PC-9 (cell line): ENCODE data around the gene CS. TPM values are rescaled to one million over a fixed set of nuclear protein-coding genes. Genes with fewer than 3 reads are reported as not detected.
"Not testable (repeated sequence)": the region's sequence is repeated elsewhere in the genome, so short reads cannot be mapped to it uniquely, and the experiment has no call there.

Experiments
- BruUV-seq: library from RNA; stranded (reverse); fragments of 400-500 nt; replicated peaks from 2 replicates; lab custom pipeline; 2021; lab: Mats Ljungman, UMichigan
- CTCF ChIA-PET: fragments of 300-600 bp; sonication (Branson Sonifier 250); formaldehyde crosslinking; loops from one replicate; lab custom pipeline; 2022; ENCODE audit warnings: antibody characterized with exemption; lab: Charles Lee
- POLR2A ChIA-PET: fragments of 300-600 bp; sonication (Branson Sonifier 250); formaldehyde crosslinking; loops from one replicate; lab custom pipeline; 2022; ENCODE audit warnings: antibody characterized with exemption; ENCODE audit not compliant: unreplicated experiment; lab: Charles Lee
- DNase-seq, 2 experiments: peaks; one replicate each; pipeline versions ENCODE4 v3.0.0 to v3.0.0-alpha.2; 2015 to 2022; ENCODE audit warnings: mixed read lengths in 1 of 2
- H2AFZ ChIP-seq: fragments of 200-600 bp; sonication (generic); 2 replicates; pipeline ENCODE4 v1.8.1; 2017; ENCODE audit warnings: antibody characterized with exemption
- H3F3A ChIP-seq: fragments of 200-600 bp; sonication (generic); 2 replicates; pipeline ENCODE4 v1.8.1; 2017; ENCODE audit warnings: antibody characterized with exemption, mild to moderate bottlenecking, low read depth; ENCODE audit not compliant: insufficient read depth
- H3K27ac ChIP-seq: fragments of 200-600 bp; sonication (generic); 2 replicates; pipeline ENCODE4 v1.6.1; 2016; ENCODE audit warnings: mixed run types
- H3K27me3 ChIP-seq: fragments of 200-600 bp; sonication (generic); 2 replicates; pipeline ENCODE4 v1.6.1; 2016; ENCODE audit warnings: low read depth, mixed run types; ENCODE audit not compliant: insufficient read depth
- H3K36me3 ChIP-seq: fragments of 200-600 bp; sonication (generic); 2 replicates; pipeline ENCODE4 v1.6.1; 2016; ENCODE audit warnings: low read depth, mixed run types
- H3K4me1 ChIP-seq: fragments of 200-600 bp; sonication (generic); replicated peaks from 2 replicates; pipeline ENCODE4 v1.6.1; 2016; ENCODE audit warnings: mixed run types; ENCODE audit not compliant: insufficient read depth
- H3K4me2 ChIP-seq: fragments of 200-600 bp; sonication (generic); 2 replicates; pipeline ENCODE4 v1.6.1; 2017; ENCODE audit warnings: mixed run types
- H3K4me3 ChIP-seq: fragments of 200-600 bp; sonication (generic); 2 replicates; pipeline ENCODE4 v1.6.1; 2016; ENCODE audit warnings: mixed run types
- H3K79me2 ChIP-seq: fragments of 200-600 bp; sonication (generic); 2 replicates; pipeline ENCODE4 v1.6.1; 2017; ENCODE audit warnings: low read depth, mixed run types
- H3K9me2 ChIP-seq: fragments of 200-600 bp; sonication (generic); 2 replicates; pipeline ENCODE4 v1.8.1; 2017; ENCODE audit warnings: mild to moderate bottlenecking; ENCODE audit not compliant: insufficient read depth
- H3K9me3 ChIP-seq: fragments of 200-600 bp; sonication (generic); 2 replicates; pipeline ENCODE4 v1.8.1; 2016; ENCODE audit warnings: low read depth; ENCODE audit not compliant: insufficient read depth
- H4K20me1 ChIP-seq: fragments of 200-600 bp; sonication (generic); 2 replicates; pipeline ENCODE4 v1.8.1; 2017; ENCODE audit not compliant: insufficient read depth
- CTCF ChIP-seq: fragments of 200-600 bp; sonication (generic); conservative IDR thresholded peaks from 2 replicates; pipeline ENCODE4 v1.6.1; 2017; ENCODE audit warnings: mixed run types, antibody characterized with exemption, mild to moderate bottlenecking, moderate library complexity
- EZH2 ChIP-seq: fragments of 200-600 bp; sonication (generic); IDR thresholded peaks from 2 replicates; pipeline ENCODE4 v1.8.0; 2017; ENCODE audit warnings: antibody characterized with exemption, low read depth
- intact Hi-C: fragments of 100-400 bp; cut with micrococcal nuclease; formaldehyde crosslinking; loops from one replicate; pipeline ENCODE4 v1.10.0; 2022; ENCODE audit not compliant: unreplicated experiment
- total RNA-seq: library from RNA; stranded (reverse); gene quantifications from 2 replicates; pipeline ENCODE4 v1.2.3, GENCODE V29; 2021

The CS gene
- total RNA-seq, 1 experiment from 2014 or later = 205 TPM

GRCh38 chr12:56286044-56286830, 13.9 kb downstream of the CS start:
- Histone ChIP-seq H3K27me3 (no peaks in the 10 kb centered on the region), H3F3A (peaks cover 24% of the 10 kb centered on the region), H3K36me3 (peaks cover 26% of the 10 kb centered on the region), H3K4me2 (no peak overlapping the region), H3K27ac (no peak overlapping the region), H2AFZ (no peak overlapping the region), H3K79me2 (peaks cover 36% of the 10 kb centered on the region), H3K9me2 (no peaks in the 10 kb centered on the region), H3K4me1 (peaks cover 12% of the 10 kb centered on the region), H3K4me3 (no peak overlapping the region), H4K20me1 (peaks cover 4% of the 10 kb centered on the region; the same call in 1 of the 2 replicates), H3K9me3 (no peaks in the 10 kb centered on the region)
- POLR2A ChIA-PET = interaction anchor here (0.7 to 0.8 kb wide), 2 partner anchors 178 to 190 kb away, joined by 3 to 4 read pairs; no protein-coding TSS in a partner anchor
- intact Hi-C loops = no loop called here
- BruUV-seq = no TSS peak
- CTCF ChIA-PET = interaction anchor here (0.6 kb wide), 1 partner anchor 93 kb away, joined by 3 read pairs; no protein-coding TSS in a partner anchor
- TF ChIP-seq EZH2 (no peak), CTCF (no peak)
- DNase-seq = no peak

- H3K4me1 ChIP-seq, CTCF ChIA-PET, intact Hi-C loops, BruUV-seq, POLR2A ChIA-PET, H3K4me3 ChIP-seq, H3K9me2 ChIP-seq, H3K27me3 ChIP-seq, H3K9me3 ChIP-seq, H3K27ac ChIP-seq, H2AFZ ChIP-seq, DNase-seq, H3K4me2 ChIP-seq, H4K20me1 ChIP-seq: not testable (repeated sequence)
- Histone ChIP-seq H3K36me3 (peaks cover 21% of the 10 kb centered on the region), H3F3A (peaks cover 10% of the 10 kb centered on the region; the same call in 1 of the 2 replicates), H3K79me2 (peaks cover 18% of the 10 kb centered on the region)
These were observed 15.9 kb downstream of the CS start for GRCh38 chr12:56284263-56284662.

- POLR2A ChIA-PET = no interaction called here
- CTCF ChIA-PET = no interaction called here
These were observed 17.6 kb downstream of the CS start for GRCh38 chr12:56282579-56282978.

More at GRCh38 chr12:56282579-56282978, 17.6 kb downstream of the CS start:
- intact Hi-C loops = no loop called here
- no peaks in the 10 kb centered on the region for H3K4me1 ChIP-seq
- no peak overlapping the region for H3K27ac ChIP-seq
- TF ChIP-seq CTCF = no peak
- TF ChIP-seq EZH2 = no peak
- H3K4me2 ChIP-seq = no peak overlapping the region
- H2AFZ ChIP-seq = no peak overlapping the region
- H3K79me2 ChIP-seq = peaks cover under 1% of the 10 kb centered on the region; the same call in 1 of the 2 replicates
- no peaks in the 10 kb centered on the region for H3K27me3 ChIP-seq
- no TSS peak for BruUV-seq
- no peak overlapping the region for H3K4me3 ChIP-seq
- no peak for DNase-seq
- no peaks in the 10 kb centered on the region for H3K9me3 ChIP-seq
- H3K36me3 ChIP-seq = peaks cover 34% of the 10 kb centered on the region
- no peaks in the 10 kb centered on the region for H3K9me2 ChIP-seq
- H4K20me1 ChIP-seq = peaks cover 4% of the 10 kb centered on the region; the same call in 1 of the 2 replicates
- H3F3A ChIP-seq = peaks cover 10% of the 10 kb centered on the region; the same call in 1 of the 2 replicates
